GM12872 (cell line): Measurements from ENCODE around the gene DGKB.
A peak's percentile ranks its signal among the peaks of the same experiment; 100 is the strongest.

Experiments
- TF ChIP-seq, protein P1 (sequence below): IDR thresholded peaks from 3 replicates; pipeline ENCODE4 v1.5.1; 2011; ENCODE audit warnings: low read depth, mild to moderate bottlenecking, low read length, moderate library complexity; ENCODE audit not compliant: insufficient read depth

DGKB gene

DNA sequence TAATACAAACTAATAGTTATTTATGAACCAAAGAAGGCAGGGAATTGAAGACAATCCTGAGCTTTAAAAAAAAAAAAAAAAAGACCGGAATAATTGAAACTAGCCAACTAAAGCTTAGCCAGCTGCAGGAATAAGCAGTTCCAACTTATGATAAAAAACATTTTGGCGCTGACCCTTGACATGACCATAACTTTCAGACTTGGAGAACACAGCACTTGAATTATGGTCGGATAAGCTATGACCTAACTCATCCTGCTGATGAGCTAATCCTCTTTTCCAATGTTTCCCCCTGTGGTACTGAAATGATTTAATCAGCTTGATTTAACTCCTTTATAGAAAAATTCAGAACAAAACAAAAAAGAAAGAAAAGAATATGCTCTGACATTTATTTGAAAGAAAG, 181.8 kb downstream of the DGKB start:
- TF ChIP-seq, protein P1, sequence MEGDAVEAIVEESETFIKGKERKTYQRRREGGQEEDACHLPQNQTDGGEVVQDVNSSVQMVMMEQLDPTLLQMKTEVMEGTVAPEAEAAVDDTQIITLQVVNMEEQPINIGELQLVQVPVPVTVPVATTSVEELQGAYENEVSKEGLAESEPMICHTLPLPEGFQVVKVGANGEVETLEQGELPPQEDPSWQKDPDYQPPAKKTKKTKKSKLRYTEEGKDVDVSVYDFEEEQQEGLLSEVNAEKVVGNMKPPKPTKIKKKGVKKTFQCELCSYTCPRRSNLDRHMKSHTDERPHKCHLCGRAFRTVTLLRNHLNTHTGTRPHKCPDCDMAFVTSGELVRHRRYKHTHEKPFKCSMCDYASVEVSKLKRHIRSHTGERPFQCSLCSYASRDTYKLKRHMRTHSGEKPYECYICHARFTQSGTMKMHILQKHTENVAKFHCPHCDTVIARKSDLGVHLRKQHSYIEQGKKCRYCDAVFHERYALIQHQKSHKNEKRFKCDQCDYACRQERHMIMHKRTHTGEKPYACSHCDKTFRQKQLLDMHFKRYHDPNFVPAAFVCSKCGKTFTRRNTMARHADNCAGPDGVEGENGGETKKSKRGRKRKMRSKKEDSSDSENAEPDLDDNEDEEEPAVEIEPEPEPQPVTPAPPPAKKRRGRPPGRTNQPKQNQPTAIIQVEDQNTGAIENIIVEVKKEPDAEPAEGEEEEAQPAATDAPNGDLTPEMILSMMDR, result no peak

DNA sequence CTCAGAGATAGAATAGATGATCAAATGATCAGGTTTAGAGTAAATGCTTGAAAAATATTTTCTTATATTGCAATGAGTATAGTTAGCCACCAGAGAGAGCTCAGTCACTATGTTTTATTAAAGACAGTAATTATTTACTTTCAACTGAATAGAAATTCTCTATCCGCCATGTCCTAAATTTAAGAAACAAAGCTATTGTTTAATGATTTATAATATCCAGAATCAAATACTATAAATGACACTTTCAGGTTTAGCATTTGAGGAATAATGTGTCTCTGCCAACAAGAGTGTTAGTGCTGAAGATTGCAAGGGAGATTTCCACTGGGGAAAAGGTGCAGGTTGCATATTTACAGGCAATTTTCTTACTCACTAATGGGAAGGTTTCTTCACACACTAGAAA, 184.7 kb downstream of the DGKB start:
- TF ChIP-seq, protein P1, result peak; percentile 17; the same call in 1 of the 3 replicates

DNA sequence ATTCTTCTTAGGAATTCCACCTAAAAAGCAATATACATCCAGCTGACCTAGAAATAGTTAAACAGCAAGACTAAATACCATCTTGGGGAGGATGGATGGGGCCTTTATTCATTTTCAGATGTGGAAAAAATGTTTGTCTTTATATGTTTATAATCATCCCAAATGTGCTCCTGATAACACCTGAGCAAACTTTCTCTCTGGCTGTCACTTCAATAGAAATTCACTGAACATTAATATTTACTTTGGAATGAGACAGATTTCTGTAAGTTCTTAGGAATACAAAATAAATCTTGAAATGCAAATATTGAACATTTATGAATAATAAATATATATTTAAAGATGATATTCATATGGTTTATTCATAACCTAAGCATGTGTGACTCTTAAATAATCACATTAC, 185.4 kb downstream of the DGKB start:
- TF ChIP-seq, protein P1, result no peak

DNA sequence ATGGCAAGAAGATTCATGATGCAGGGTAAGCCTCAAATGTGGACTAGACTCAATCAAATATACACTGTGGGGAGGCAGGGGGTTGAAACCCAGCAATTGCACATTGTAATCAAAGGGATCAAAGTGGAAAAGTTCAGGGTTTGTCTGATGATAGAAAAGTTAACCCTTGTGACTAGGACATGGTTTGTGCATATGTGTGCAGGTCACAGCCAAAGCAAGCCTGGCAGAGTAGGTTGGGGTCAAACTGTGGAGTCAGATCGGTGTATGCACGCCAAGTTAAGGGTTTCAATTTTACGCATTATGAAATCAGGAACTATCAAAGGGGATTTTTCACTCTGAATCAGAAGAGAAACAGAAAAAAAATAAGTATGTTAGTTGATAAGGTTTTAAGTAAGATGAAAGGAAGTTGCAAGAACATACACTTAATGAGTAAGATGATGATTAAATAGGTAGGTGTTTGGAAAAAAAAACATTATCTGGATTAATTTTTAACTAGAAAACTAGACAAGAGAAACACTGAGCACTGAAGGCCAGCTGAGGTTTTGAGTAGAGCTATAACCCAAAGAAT, 188.3 kb downstream of the DGKB start:
- TF ChIP-seq, protein P1, result no peak

- TF ChIP-seq, protein P1, result no peak
These were observed 204.3 kb downstream of the DGKB start for GRCh38 chr7:14698239-14698638.

GRCh38 chr7:14697684-14698083, 204.9 kb downstream of the DGKB start:
- TF ChIP-seq, protein P1, result no peak

DNA sequence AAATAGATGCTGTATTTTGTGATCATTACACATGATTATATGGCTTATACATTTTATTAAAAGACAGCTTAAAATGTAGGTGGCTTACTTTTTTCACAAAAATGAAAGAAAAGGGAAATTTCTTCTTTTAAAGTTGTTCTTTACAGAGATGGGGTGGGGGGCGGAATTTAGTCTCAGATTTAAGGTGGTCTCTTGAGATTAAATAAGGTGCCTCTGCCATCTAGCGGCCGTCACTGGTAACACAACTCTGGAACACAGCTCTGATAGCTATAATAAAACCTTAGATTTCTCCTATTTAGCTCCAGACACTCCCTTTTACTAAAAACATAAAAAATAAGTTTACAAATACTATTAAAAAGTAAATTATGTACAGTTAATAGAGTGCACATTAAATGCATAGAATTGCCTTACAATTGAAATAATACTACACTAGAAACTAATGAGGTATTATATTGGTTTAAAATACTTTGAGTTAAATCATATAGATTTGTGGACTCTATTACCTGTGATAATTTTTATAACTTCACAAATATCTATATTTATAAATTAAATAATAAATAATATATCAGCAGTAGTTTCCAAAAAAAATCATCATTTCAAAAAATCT, 210.9 kb downstream of the DGKB start:
- TF ChIP-seq, protein P1, result peak; percentile 74

- TF ChIP-seq, protein P1, result no peak
These were observed 211.5 kb downstream of the DGKB start for GRCh38 chr7:14691034-14691433.
